Keratinocyte (primary cell): ENCODE results near the gene FOXK1. TPM values are rescaled to one million over a fixed set of nuclear protein-coding genes. Genes with fewer than 3 reads are reported as not detected.

Source experiments
- DNase-seq: peaks from one replicate; pipeline ENCODE4 v3.0.0-alpha.2; 2011; ENCODE audit warnings: low read depth, missing footprints, low spot score
- FAIRE-seq: peaks from 2 replicates; lab custom pipeline; 2011; peaks lifted over from hg19 to GRCh38; lab: Jason Lieb, UNC
- H2AFZ ChIP-seq: 2 replicates; pipeline ENCODE4 v1.6.0; 2012; ENCODE audit warnings: low read length, control low read depth, inconsistent platforms; ENCODE audit not compliant: control insufficient read depth
- H3K27ac ChIP-seq: 2 replicates; pipeline ENCODE4 v1.5.1; 2011; ENCODE audit warnings: low read length; ENCODE audit not compliant: control insufficient read depth, insufficient read depth
- H3K27me3 ChIP-seq: 3 replicates; pipeline ENCODE4 v1.6.0; 2011; ENCODE audit warnings: low read length; ENCODE audit not compliant: control insufficient read depth, insufficient read depth; ENCODE audit errors: extremely low read depth
- H3K36me3 ChIP-seq, 2 experiments: 2 replicates in 1 of 2; 3 replicates in 1 of 2; pipeline ENCODE4 v1.5.1; 2011; ENCODE audit warnings: low read length in 2 of 2, mild to moderate bottlenecking in 1 of 2; ENCODE audit not compliant: control insufficient read depth in 2 of 2, insufficient read depth in 2 of 2; ENCODE audit errors: extremely low read depth in 1 of 2
- H3K4me1 ChIP-seq: 3 replicates; pipeline ENCODE4 v1.5.1; 2011; ENCODE audit warnings: low read length; ENCODE audit not compliant: control insufficient read depth, insufficient read depth; ENCODE audit errors: extremely low read depth
- H3K4me2 ChIP-seq: 3 replicates; pipeline ENCODE4 v1.6.0; 2011; ENCODE audit warnings: low read depth, low read length; ENCODE audit not compliant: control insufficient read depth, insufficient read depth; ENCODE audit errors: extremely low read depth
- H3K4me3 ChIP-seq, 3 experiments: fragments of 200-600 bp in 1 of 3; sonication (generic) in 1 of 3; 2 replicates in 2 of 3; 3 replicates in 1 of 3; pipeline ENCODE4 v1.5.1; 2011 to 2016; ENCODE audit warnings: low read length in 3 of 3, mild to moderate bottlenecking in 3 of 3, control low read depth in 2 of 3, inconsistent platforms in 1 of 3, low read depth in 1 of 3, mixed read lengths in 1 of 3, mixed run types in 1 of 3, moderate library complexity in 1 of 3; ENCODE audit not compliant: control insufficient read depth in 2 of 3, insufficient read depth in 2 of 3; ENCODE audit errors: extremely low read depth in 1 of 3
- H3K79me2 ChIP-seq: 2 replicates; pipeline ENCODE4 v1.6.0; 2012; ENCODE audit warnings: low read length; ENCODE audit not compliant: control insufficient read depth, insufficient read depth
- H3K9ac ChIP-seq: 3 replicates; pipeline ENCODE4 v1.6.0; 2011; ENCODE audit warnings: low read length; ENCODE audit not compliant: control insufficient read depth, insufficient read depth; ENCODE audit errors: extremely low read depth
- H3K9me1 ChIP-seq: 3 replicates; pipeline ENCODE4 v1.6.0; 2011; ENCODE audit warnings: low read length; ENCODE audit not compliant: control insufficient read depth, insufficient read depth; ENCODE audit errors: extremely low read depth
- H3K9me3 ChIP-seq: 2 replicates; pipeline ENCODE4 v1.5.1; 2012; ENCODE audit warnings: low read depth, low read length; ENCODE audit not compliant: control insufficient read depth
- H4K20me1 ChIP-seq: 3 replicates; pipeline ENCODE4 v1.6.0; 2011; ENCODE audit warnings: low read length; ENCODE audit not compliant: control insufficient read depth, insufficient read depth; ENCODE audit errors: extremely low read depth
- EZH2 ChIP-seq: IDR thresholded peaks from one replicate; pipeline ENCODE4 v1.6.1; 2012; ENCODE audit warnings: inconsistent platforms, mild to moderate bottlenecking, low read length, moderate library complexity
- dilution Hi-C: fragments of 300-500 bp; cut with MboI; formaldehyde crosslinking; loops from one replicate; pipeline ENCODE4 v1.7.0; 2020; ENCODE audit warnings: low sequenced_read_pairs; ENCODE audit not compliant: extremely low pct_ligation_motif_present
- polyA plus RNA-seq, 5 experiments: library from polyadenylated mRNA; depleted of rRNA in 3 of 5; stranded (reverse) in 3 of 5; stranded (forward) in 1 of 5; unstranded in 1 of 5; fragments of >200 nt; gene quantifications; 1 replicate in 1 of 5; 2 replicates in 3 of 5; 3 replicates in 1 of 5; pipeline versions ENCODE4 v1.2.1 to v1.2.3, GENCODE V29; 2011 to 2012; ENCODE audit warnings: missing spikeins in 2 of 5, low read depth in 1 of 5, low replicate concordance in 1 of 5
- TF ChIP-seq, protein P1 (sequence below), 3 experiments: IDR thresholded peaks in 1 of 3; conservative IDR thresholded peaks in 1 of 3; optimal IDR thresholded peaks in 1 of 3; 2 replicates in 2 of 3; 3 replicates in 1 of 3; pipeline versions ENCODE3 to v1.5.1; 2011; ENCODE audit warnings: low read length in 3 of 3, mild to moderate bottlenecking in 3 of 3, moderate library complexity in 2 of 3, control low read depth in 1 of 3, inconsistent platforms in 1 of 3; ENCODE audit not compliant: insufficient read depth in 2 of 3; ENCODE audit errors: extremely low read depth in 1 of 3

FOXK1 gene
- polyA plus RNA-seq, 1 donor (not counting 4 experiments of a cell fraction or from before 2014, with no cell fraction given) = 4.4 TPM

DNA sequence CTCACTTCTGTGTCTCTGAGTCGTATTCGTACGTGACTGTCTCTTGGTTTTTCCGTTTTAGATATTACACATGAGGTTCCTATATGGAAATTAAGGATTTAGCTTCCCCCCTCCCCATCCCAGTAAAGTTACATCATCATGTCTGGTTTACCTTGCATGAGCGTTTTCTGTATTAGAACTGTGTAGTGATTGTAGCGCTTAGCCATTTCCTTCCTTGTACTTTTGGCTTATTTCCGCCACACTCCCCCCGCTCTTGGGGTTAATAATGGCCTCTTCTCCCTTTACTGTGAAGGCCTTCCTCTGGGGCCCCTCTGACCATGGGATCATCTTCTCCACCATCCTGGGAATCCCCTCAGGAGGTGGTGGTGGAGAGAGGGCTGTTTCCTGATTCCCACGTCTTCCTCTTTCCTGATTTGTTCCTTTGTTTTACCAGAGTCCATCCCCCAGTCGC is 66.2 kb downstream of the FOXK1 start:
- H3K9ac ChIP-seq = no peak overlapping the region
- no peak overlapping the region for H3K4me2 ChIP-seq
- H3K27me3 ChIP-seq = no peaks in the 10 kb centered on the region
- peaks cover 15 to 16% of the 10 kb centered on the region in 2 experiments for H3K36me3 ChIP-seq
- H3K27ac ChIP-seq = no peak overlapping the region
- H3K79me2 ChIP-seq = peaks cover 56% of the 10 kb centered on the region
- no peak overlapping the region for H2AFZ ChIP-seq
- dilution Hi-C loops = no loop called here
- DNase-seq (no peak), FAIRE-seq (no peak)
- TF ChIP-seq, protein P1, sequence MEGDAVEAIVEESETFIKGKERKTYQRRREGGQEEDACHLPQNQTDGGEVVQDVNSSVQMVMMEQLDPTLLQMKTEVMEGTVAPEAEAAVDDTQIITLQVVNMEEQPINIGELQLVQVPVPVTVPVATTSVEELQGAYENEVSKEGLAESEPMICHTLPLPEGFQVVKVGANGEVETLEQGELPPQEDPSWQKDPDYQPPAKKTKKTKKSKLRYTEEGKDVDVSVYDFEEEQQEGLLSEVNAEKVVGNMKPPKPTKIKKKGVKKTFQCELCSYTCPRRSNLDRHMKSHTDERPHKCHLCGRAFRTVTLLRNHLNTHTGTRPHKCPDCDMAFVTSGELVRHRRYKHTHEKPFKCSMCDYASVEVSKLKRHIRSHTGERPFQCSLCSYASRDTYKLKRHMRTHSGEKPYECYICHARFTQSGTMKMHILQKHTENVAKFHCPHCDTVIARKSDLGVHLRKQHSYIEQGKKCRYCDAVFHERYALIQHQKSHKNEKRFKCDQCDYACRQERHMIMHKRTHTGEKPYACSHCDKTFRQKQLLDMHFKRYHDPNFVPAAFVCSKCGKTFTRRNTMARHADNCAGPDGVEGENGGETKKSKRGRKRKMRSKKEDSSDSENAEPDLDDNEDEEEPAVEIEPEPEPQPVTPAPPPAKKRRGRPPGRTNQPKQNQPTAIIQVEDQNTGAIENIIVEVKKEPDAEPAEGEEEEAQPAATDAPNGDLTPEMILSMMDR (optimal IDR thresholded peaks at IDR 0.05 in 1 of 3, IDR thresholded peaks at IDR 0.05 in 1 of 3, conservative IDR thresholded peaks at IDR 0.05 in 1 of 3; ENCODE audit: extremely low read depth in 1 of 3, insufficient read depth in 2 of 3, low read length in 3 of 3) = no peak
- no peak for TF ChIP-seq EZH2
- H3K4me1 ChIP-seq = peaks cover 19% of the 10 kb centered on the region
- no peaks in the 10 kb centered on the region for H3K9me3 ChIP-seq
- H3K4me3 ChIP-seq = no peak overlapping the region
- H3K9me1 ChIP-seq = no peaks in the 10 kb centered on the region
- H4K20me1 ChIP-seq = no peaks in the 10 kb centered on the region

DNA sequence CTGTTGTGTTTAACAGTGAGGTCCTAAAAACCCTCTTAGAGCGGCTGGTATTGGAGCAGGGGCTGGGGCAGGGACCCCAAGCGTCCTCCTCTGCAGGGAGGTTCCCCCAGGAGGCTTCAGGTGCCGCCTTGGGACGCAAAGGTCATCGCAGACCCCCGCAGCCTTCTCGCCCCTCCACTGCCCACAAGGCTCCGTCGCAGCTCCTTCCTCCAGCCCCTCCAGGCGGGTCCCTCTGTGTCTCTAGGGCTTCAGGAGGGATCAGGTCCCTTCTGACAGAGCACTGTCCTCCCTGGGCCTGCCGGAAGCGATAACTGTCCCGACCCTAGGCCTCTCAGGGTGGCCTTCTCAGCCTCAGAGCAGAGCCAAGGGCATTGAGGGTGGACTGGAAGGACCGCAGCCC is 67.3 kb downstream of the FOXK1 start:
- FAIRE-seq = no peak
- H3K9me1 ChIP-seq = no peaks in the 10 kb centered on the region
- H3K4me3 ChIP-seq = no peak overlapping the region
- H3K79me2 ChIP-seq = peaks cover 58% of the 10 kb centered on the region
- no peak overlapping the region for H2AFZ ChIP-seq
- no peak for TF ChIP-seq EZH2
- TF ChIP-seq, protein P1 (optimal IDR thresholded peaks at IDR 0.05 in 1 of 3, IDR thresholded peaks at IDR 0.05 in 1 of 3, conservative IDR thresholded peaks at IDR 0.05 in 1 of 3; ENCODE audit: extremely low read depth in 1 of 3, insufficient read depth in 2 of 3, low read length in 3 of 3) = no peak
- H3K27me3 ChIP-seq = no peaks in the 10 kb centered on the region
- H4K20me1 ChIP-seq = peaks cover 9% of the 10 kb centered on the region
- H3K9me3 ChIP-seq = no peaks in the 10 kb centered on the region
- dilution Hi-C loops = no loop called here
- H3K27ac ChIP-seq = no peak overlapping the region
- DNase-seq = no peak
- no peak overlapping the region for H3K9ac ChIP-seq
- no peak overlapping the region for H3K4me2 ChIP-seq
- peaks cover 8% of the 10 kb centered on the region for H3K4me1 ChIP-seq
- H3K36me3 ChIP-seq = peaks cover 15 to 16% of the 10 kb centered on the region in 2 experiments
